ENCODE data around the gene EHMT1.

EHMT1 gene

GRCh38 chr9:137705906-137706305 lies 87.1 kb downstream of the EHMT1 start:
- no peak for DNase-seq (ENCODE audit: low read depth)
- no peak overlapping the region for H3K4me3 ChIP-seq (ENCODE audit: low read depth, low read length)
- no peak for TF ChIP-seq CTCF (IDR thresholded peaks at IDR 0.05; ENCODE audit: low read depth, low read length, missing control alignments)
- in situ Hi-C loops (cut with HindIII; ENCODE audit: low sequenced_read_pairs) = no loop called here

- H3K4me3 ChIP-seq (ENCODE audit: low read depth, low read length) = no peak overlapping the region
- no peak for TF ChIP-seq CTCF (IDR thresholded peaks at IDR 0.05; ENCODE audit: low read depth, low read length, missing control alignments)
- no peak for DNase-seq (ENCODE audit: low read depth)
- in situ Hi-C loops (cut with HindIII; ENCODE audit: low sequenced_read_pairs) = no loop called here
Observed at GRCh38 chr9:137707361-137707760, 88.6 kb downstream of the EHMT1 start.

- in situ Hi-C loops (cut with HindIII; ENCODE audit: low sequenced_read_pairs) = no loop called here
- H3K4me3 ChIP-seq (ENCODE audit: low read depth, low read length) = no peak overlapping the region
- no peak for TF ChIP-seq CTCF (IDR thresholded peaks at IDR 0.05; ENCODE audit: low read depth, low read length, missing control alignments)
- DNase-seq (ENCODE audit: low read depth) = no peak
Observed at GRCh38 chr9:137708590-137709284, 89.9 kb downstream of the EHMT1 start.

GRCh38 chr9:137709411-137710101 lies 90.8 kb downstream of the EHMT1 start:
- TF ChIP-seq CTCF (IDR thresholded peaks at IDR 0.05; ENCODE audit: low read depth, low read length, missing control alignments) = no peak
- in situ Hi-C loops (cut with HindIII; ENCODE audit: low sequenced_read_pairs) = no loop called here
- no peak for DNase-seq (ENCODE audit: low read depth)
- no peak overlapping the region for H3K4me3 ChIP-seq (ENCODE audit: low read depth, low read length)

- no peak for TF ChIP-seq CTCF (IDR thresholded peaks at IDR 0.05; ENCODE audit: low read depth, low read length, missing control alignments)
- in situ Hi-C loops (cut with HindIII; ENCODE audit: low sequenced_read_pairs) = no loop called here
- no peak for DNase-seq (ENCODE audit: low read depth)
- no peak overlapping the region for H3K4me3 ChIP-seq (ENCODE audit: low read depth, low read length)
Observed at GRCh38 chr9:137710704-137711103, 91.9 kb downstream of the EHMT1 start.

- in situ Hi-C loops (cut with HindIII; ENCODE audit: low sequenced_read_pairs) = no loop called here
- no peak for DNase-seq (ENCODE audit: low read depth)
- H3K4me3 ChIP-seq (ENCODE audit: low read depth, low read length) = no peak overlapping the region
- no peak for TF ChIP-seq CTCF (IDR thresholded peaks at IDR 0.05; ENCODE audit: low read depth, low read length, missing control alignments)
Observed at GRCh38 chr9:137711678-137712105, 92.9 kb downstream of the EHMT1 start.

Measured in astrocyte of the cerebellum (primary cell).